Tibial nerve (tissue), 4 donors: ENCODE measurements around the gene PARP15.

Experiments
- EP300 ChIP-seq, 2 donors: sonication (generic); formaldehyde crosslinking; IDR thresholded peaks; one replicate each; pipeline ENCODE4 v1.6.1; 2017; ENCODE audit warnings: antibody characterized with exemption in 2 of 2, mild to moderate bottlenecking in 1 of 2
- TF ChIP-seq, protein P1 (sequence below), 5 experiments: fragments of 200-600 bp in 3 of 5; fragments of 450-650 bp in 2 of 5; sonication (generic) in 3 of 5; IDR thresholded peaks; one replicate each; pipeline ENCODE4 v1.5.1; 2016 to 2019; ENCODE audit warnings: antibody characterized with exemption in 5 of 5, mild to moderate bottlenecking in 3 of 5, moderate library complexity in 2 of 5

DNA sequence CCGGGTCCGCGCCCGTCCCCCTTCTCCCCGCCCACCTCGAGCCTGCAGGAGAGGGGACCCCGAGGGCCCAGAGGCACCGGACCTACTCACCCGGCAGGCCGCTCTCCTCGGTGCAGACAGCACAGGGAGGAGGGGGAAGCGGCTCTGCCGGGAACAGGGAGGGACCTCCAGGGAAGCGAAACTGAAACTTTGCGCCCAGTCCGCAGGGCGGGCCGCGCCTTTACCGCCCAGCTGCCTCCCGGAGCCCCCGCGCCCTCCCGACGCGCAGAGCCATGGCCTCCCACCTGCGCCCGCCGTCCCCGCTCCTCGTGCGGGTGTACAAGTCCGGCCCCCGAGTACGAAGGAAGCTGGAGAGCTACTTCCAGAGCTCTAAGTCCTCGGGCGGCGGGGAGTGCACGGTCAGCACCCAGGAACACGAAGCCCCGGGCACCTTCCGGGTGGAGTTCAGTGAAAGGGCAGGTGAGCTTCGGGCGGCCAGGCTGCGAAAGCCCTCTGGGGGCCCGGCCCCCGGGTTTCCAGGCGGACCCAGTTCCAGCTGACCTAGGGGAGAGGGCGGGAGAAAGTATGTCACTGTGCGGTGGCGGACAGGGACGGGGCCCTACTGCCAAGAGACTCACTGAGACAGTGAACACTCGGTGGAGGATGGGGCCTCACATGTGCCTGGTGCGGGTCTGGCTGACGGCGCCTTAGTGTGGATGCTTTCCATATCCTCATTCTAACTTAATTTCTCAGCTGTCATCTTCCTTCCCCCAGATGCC lies 13.1 kb upstream of the PARP15 start, which contains the start of the genes DTX3L and PARP9:
- TF ChIP-seq, protein P1, sequence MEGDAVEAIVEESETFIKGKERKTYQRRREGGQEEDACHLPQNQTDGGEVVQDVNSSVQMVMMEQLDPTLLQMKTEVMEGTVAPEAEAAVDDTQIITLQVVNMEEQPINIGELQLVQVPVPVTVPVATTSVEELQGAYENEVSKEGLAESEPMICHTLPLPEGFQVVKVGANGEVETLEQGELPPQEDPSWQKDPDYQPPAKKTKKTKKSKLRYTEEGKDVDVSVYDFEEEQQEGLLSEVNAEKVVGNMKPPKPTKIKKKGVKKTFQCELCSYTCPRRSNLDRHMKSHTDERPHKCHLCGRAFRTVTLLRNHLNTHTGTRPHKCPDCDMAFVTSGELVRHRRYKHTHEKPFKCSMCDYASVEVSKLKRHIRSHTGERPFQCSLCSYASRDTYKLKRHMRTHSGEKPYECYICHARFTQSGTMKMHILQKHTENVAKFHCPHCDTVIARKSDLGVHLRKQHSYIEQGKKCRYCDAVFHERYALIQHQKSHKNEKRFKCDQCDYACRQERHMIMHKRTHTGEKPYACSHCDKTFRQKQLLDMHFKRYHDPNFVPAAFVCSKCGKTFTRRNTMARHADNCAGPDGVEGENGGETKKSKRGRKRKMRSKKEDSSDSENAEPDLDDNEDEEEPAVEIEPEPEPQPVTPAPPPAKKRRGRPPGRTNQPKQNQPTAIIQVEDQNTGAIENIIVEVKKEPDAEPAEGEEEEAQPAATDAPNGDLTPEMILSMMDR (IDR thresholded peaks at IDR 0.05), result no peak
- TF ChIP-seq EP300 (IDR thresholded peaks at IDR 0.05), result peak in 1 of 2 donors; percentile 89
